GM12878 (cell line): ENCODE results near the gene SNTA1. TPM values are rescaled to one million over a fixed set of nuclear protein-coding genes. Genes with fewer than 3 reads are reported as not detected.

Source experiments
- ATAC-seq: fragments of 200-7000 bp; cut with Tn5 transposase; 3 replicates; pipeline ENCODE4 v1.9.1; 2020; ENCODE audit warnings: mild to moderate bottlenecking, moderate library complexity
- BruUV-seq: library from RNA; stranded (reverse); fragments of 400-500 nt; replicated peaks from 2 replicates; lab custom pipeline; 2021; lab: Mats Ljungman, UMichigan
- CTCF ChIA-PET: fragments of 300-600 bp; sonication (Branson Sonifier 250); formaldehyde crosslinking; extraction: SDS; loops from one replicate; lab custom pipeline; 2021; ENCODE audit warnings: inconsistent platforms; lab: Yijun Ruan, JAX
- POLR2A ChIA-PET: fragments of 350-600 bp; formaldehyde crosslinking; extraction: SDS; loops from one replicate; lab custom pipeline; 2021; ENCODE audit warnings: inconsistent platforms; lab: Charles Lee
- RAD21 ChIA-PET: fragments of 300-600 bp; sonication (Branson Sonifier 250); formaldehyde crosslinking; loops from one replicate; lab custom pipeline; 2023; ENCODE audit warnings: antibody characterized with exemption; ENCODE audit not compliant: unreplicated experiment; lab: Charles Lee
- SMC1A ChIA-PET: fragments of 300-600 bp; sonication (Branson Sonifier 250); formaldehyde crosslinking; loops from one replicate; lab custom pipeline; 2023; ENCODE audit not compliant: unreplicated experiment, uncharacterized antibody; lab: Charles Lee
- DNase-seq: peaks from one replicate; pipeline ENCODE4 v3.0.0-alpha.2; 2011; ENCODE audit warnings: low read depth, low spot score
- FAIRE-seq: peaks from 3 replicates; lab custom pipeline; 2011; peaks lifted over from hg19 to GRCh38; lab: Jason Lieb, UNC
- H2AFZ ChIP-seq: 2 replicates; pipeline ENCODE4 v1.6.0; 2011; ENCODE audit warnings: low read depth, low read length, control low read depth; ENCODE audit not compliant: control insufficient read depth
- H3K27ac ChIP-seq: 2 replicates; pipeline ENCODE4 v1.5.1; 2011; ENCODE audit warnings: control low read depth; ENCODE audit not compliant: control insufficient read depth, insufficient read depth
- H3K27me3 ChIP-seq, 2 experiments: replicated peaks in 1 of 2; 2 replicates each; pipeline versions ENCODE4 v1.6.0 to v1.6.1; 2011; ENCODE audit warnings: low read length in 1 of 2; ENCODE audit not compliant: control insufficient read depth in 2 of 2, insufficient read depth in 2 of 2
- H3K36me3 ChIP-seq, 2 experiments: 2 replicates each; pipeline ENCODE4 v1.5.1; 2011; ENCODE audit warnings: low read length in 1 of 2; ENCODE audit not compliant: control insufficient read depth in 2 of 2, insufficient read depth in 2 of 2
- H3K4me1 ChIP-seq: 2 replicates; pipeline ENCODE4 v1.6.1; 2011; ENCODE audit warnings: mild to moderate bottlenecking, low read length, moderate library complexity, mixed read lengths; ENCODE audit not compliant: control insufficient read depth, insufficient read depth
- H3K4me2 ChIP-seq: 2 replicates; pipeline ENCODE4 v1.6.0; 2011; ENCODE audit warnings: control low read depth; ENCODE audit not compliant: control insufficient read depth, insufficient read depth
- H3K4me3 ChIP-seq: fragments of 200-600 bp; sonication (generic); 2 replicates; pipeline ENCODE4 v1.5.1; 2016
- H3K79me2 ChIP-seq: 2 replicates; pipeline ENCODE4 v1.6.0; 2011; ENCODE audit warnings: low read length; ENCODE audit not compliant: control insufficient read depth, insufficient read depth
- H3K9ac ChIP-seq: 2 replicates; pipeline ENCODE4 v1.8.0; 2011; ENCODE audit warnings: low read length, control low read depth, mixed read lengths; ENCODE audit not compliant: control insufficient read depth, insufficient read depth
- H3K9me3 ChIP-seq: replicated peaks from 3 replicates; pipeline ENCODE4 v1.5.1; 2011; ENCODE audit warnings: mild to moderate bottlenecking, low read length; ENCODE audit not compliant: control insufficient read depth, insufficient read depth
- H4K20me1 ChIP-seq: 2 replicates; pipeline ENCODE4 v1.6.0; 2011; ENCODE audit not compliant: control insufficient read depth, insufficient read depth
- BCL11A ChIP-seq: IDR thresholded peaks from 2 replicates; pipeline ENCODE4 v1.6.1; 2011; ENCODE audit warnings: low read depth, low read length
- BMI1 ChIP-seq: fragments of 450-650 bp; IDR thresholded peaks from 2 replicates; pipeline ENCODE4 v1.6.1; 2016; ENCODE audit warnings: mild to moderate bottlenecking, moderate library complexity, borderline replicate concordance
- GATAD2B ChIP-seq: fragments of 450-650 bp; conservative IDR thresholded peaks from 2 replicates; pipeline ENCODE4 v1.6.1; 2017; ENCODE audit warnings: low read depth, mild to moderate bottlenecking, moderate library complexity
- PML ChIP-seq: IDR thresholded peaks from 2 replicates; pipeline ENCODE4 v1.6.1; 2012; ENCODE audit warnings: low read length, inconsistent platforms
- POU2F2 ChIP-seq: IDR thresholded peaks from 3 replicates; pipeline ENCODE4 v1.6.1; 2011; ENCODE audit warnings: low read depth, mild to moderate bottlenecking, low read length, borderline replicate concordance
- SUZ12 ChIP-seq: fragments of 200-600 bp; sonication (generic); IDR thresholded peaks from one replicate; pipeline ENCODE4 v1.6.1; 2018; ENCODE audit warnings: antibody characterized with exemption, mild to moderate bottlenecking; ENCODE audit not compliant: unreplicated experiment
- ZNF384 ChIP-seq: IDR thresholded peaks from 2 replicates; pipeline ENCODE4 v1.6.1; 2012; ENCODE audit warnings: low read depth, mild to moderate bottlenecking, low read length, improper control_type of control experiment, borderline replicate concordance
- WGBS: methylation state at CpG from one replicate; pipeline ENCODE4 v1.1.6; 2016; ENCODE audit warnings: low lambda C conversion rate; ENCODE audit not compliant: insufficient replicate concordance, insufficient coverage; ENCODE audit errors: missing lambda C conversion rate; 5-methylcytosine and 5-hydroxymethylcytosine counted together
- in situ Hi-C: fragments of 300-500 bp; cut with MboI; formaldehyde crosslinking; loops from 9 replicates; pipeline ENCODE4 v1.14.3; 2018; ENCODE audit warnings: mixed read lengths
- intact Hi-C: fragments of 100-400 bp; cut with micrococcal nuclease; formaldehyde crosslinking; loops from one replicate; pipeline ENCODE4 v1.14.2; 2022; ENCODE audit not compliant: unreplicated experiment
- polyA plus RNA-seq, 11 experiments: library from polyadenylated mRNA; depleted of rRNA in 4 of 11; unstranded in 6 of 11; stranded (reverse) in 5 of 11; fragments of >200 nt; fragmentation: Nextera tagmentation in 4 of 11; fragmentation: Illumina TruSeq in 1 of 11; extraction: Ambion mirVana in 4 of 11; extraction: Trizol in 1 of 11; gene quantifications; 1 replicate in 1 of 11; 2 replicates in 10 of 11; pipeline versions ENCODE4 v1.2.1 to v1.2.3, GENCODE V29; 2011 to 2016; ENCODE audit warnings: inconsistent platforms in 2 of 11, missing spikeins in 2 of 11, low read depth in 1 of 11
- total RNA-seq, 4 experiments: library from RNA; depleted of rRNA in 3 of 4; stranded (reverse); fragments of >200 nt in 3 of 4; fragmentation: Illumina TruSeq in 1 of 4; extraction: Trizol in 1 of 4; gene quantifications; 2 replicates each; pipeline versions ENCODE4 v1.2.1 to v1.2.3, GENCODE V29; 2013 to 2021

Gene SNTA1
- total and polyA plus RNA-seq, 10 of the 15 experiments (the other 5 are each of a cell fraction or from before 2014, with no cell fraction given), result 0.26 to 5.1 (median 1.8) TPM

DNA sequence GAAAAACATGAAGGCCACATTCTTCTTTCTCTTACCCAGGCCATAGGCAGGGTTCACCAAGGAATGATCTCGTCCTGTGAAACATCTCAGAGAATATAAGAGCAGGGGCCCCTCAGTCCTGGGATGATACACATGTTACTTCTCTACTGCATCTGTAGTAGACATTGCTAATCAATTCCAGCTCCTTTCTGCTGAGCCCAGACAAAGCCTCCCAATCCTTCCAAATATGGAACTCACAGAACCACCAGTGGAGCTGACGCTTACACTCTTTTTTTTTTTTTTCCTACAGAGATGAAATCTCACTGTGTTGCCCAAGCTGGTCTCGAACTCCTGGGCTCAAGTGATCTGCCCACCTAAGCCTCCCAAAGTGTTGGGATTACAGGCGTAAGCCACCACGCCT is 9.1 kb downstream of the SNTA1 start:
- Histone ChIP-seq H3K27ac (no peak overlapping the region), H3K27me3 (no peaks in the 10 kb centered on the region), H3K4me3 (no peak overlapping the region), H2AFZ (no peak overlapping the region), H4K20me1 (no peaks in the 10 kb centered on the region), H3K4me1 (peaks cover 7% of the 10 kb centered on the region), H3K9ac (no peak overlapping the region), H3K4me2 (no peak overlapping the region), H3K79me2 (no peaks in the 10 kb centered on the region), H3K9me3 (no peaks in the 10 kb centered on the region), H3K36me3 (no peaks in the 10 kb centered on the region)
- WGBS, result 65% methylated on average over 5 of the region's 5 CpGs
- intact Hi-C loops (no loop called here), in situ Hi-C loops (no loop called here)
- ATAC-seq (no peak), FAIRE-seq (no peak), DNase-seq (no peak)
- ChIA-PET RAD21 (no interaction called here), CTCF (interaction anchor here (0.8 to 1.0 kb wide), 2 partner anchors 11 to 234 kb away, joined by 3 to 7 read pairs; no protein-coding TSS in a partner anchor), POLR2A (interaction anchor here (0.7 kb wide), 1 partner anchor 262 kb away, joined by 3 read pairs; no protein-coding TSS in a partner anchor), SMC1A (interaction anchor here (0.6 kb wide), 1 partner anchor 228 kb away, joined by 3 read pairs; no protein-coding TSS in a partner anchor)
- TF ChIP-seq PML (no peak), GATAD2B (no peak), POU2F2 (no peak), BCL11A (no peak)
- BruUV-seq, result no TSS peak

DNA sequence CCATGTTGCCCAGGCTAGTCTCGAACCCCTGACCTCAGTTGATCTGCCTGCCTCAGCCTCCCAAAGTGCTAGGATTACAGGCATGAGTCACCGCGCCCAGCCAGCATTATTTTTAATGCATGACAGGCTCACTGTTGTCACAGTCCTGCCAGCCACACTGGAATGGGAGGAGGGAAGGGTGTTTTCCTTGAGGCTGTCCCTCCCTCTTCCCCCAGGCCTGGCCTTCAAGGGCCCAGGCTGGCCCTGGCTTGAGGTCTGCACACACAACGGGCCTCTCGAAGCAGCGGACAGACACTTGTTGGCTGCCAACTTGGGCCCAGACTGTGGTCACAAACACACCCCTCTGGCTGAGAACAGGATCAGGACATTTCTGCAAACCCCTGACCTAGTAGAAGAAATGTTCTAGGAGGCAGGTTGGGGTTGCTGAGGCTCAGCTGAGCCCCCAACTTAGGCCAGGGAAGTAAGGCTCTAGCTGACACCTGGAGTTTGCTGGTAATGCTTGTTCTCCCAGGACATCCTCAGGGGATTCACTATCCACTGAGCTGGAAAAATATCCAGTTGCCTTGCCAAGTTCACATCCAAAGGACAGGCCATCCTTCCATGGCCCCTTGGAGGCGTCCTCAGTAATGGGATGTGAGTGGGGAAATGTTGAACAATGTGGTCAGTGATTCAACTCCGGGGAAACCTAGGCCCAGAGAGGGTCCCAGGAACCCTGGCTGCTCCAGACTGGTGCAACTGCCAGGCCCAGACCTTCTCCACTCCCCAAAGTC is 9.9 kb downstream of the SNTA1 start:
- POLR2A ChIA-PET, result interaction anchor here (0.7 kb wide), 1 partner anchor 263 kb away, joined by 3 read pairs; no protein-coding TSS in a partner anchor
- RAD21 ChIA-PET, result no interaction called here
- no peak overlapping the region for H3K9ac ChIP-seq
- BruUV-seq, result no TSS peak
- no peaks in the 10 kb centered on the region for H3K27me3 ChIP-seq
- TF ChIP-seq SUZ12 (no peak), ZNF384 (no peak), BMI1 (no peak)
- DNase-seq, result no peak
- H3K79me2 ChIP-seq, result no peaks in the 10 kb centered on the region
- no peaks in the 10 kb centered on the region for H3K36me3 ChIP-seq
- no peak overlapping the region for H3K4me3 ChIP-seq
- no peak overlapping the region for H3K27ac ChIP-seq
- H3K4me2 ChIP-seq, result no peak overlapping the region
- H4K20me1 ChIP-seq, result no peaks in the 10 kb centered on the region
- SMC1A ChIA-PET, result interaction anchor here (0.6 kb wide), 1 partner anchor 228 kb away, joined by 3 read pairs; no protein-coding TSS in a partner anchor
- FAIRE-seq, result no peak
- peaks cover 5% of the 10 kb centered on the region for H3K4me1 ChIP-seq
- H2AFZ ChIP-seq, result no peak overlapping the region
- intact Hi-C loops (no loop called here), in situ Hi-C loops (no loop called here)
- CTCF ChIA-PET, result interaction anchor here (1.0 kb wide), 1 partner anchor 235 kb away, joined by 7 read pairs; no protein-coding TSS in a partner anchor
- H3K9me3 ChIP-seq, result no peaks in the 10 kb centered on the region
- WGBS, result 74% methylated on average over 8 of the region's 8 CpGs
- no peak for ATAC-seq
